ENCODE data around the gene PPIL4.

The PPIL4 gene

DNA sequence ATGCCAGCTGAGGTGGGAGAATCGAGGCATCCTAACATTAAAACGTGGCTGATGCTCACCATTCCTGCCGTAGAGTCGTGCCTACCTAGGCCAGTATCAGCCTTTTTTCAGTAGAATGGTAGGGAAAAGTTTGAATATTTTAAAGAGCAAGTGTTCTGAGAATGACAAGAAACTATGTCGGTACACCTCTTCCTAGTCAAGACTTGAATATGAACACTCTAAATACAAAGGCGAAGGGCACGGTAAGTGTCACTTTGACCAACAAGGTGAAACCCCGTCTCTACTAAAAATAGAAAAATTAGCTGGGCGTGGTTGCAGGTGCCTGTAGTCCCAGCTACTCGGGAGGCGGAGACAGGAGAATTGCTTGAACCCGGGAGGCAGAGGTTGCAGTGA lies 21.3 kb upstream of the PPIL4 start:
- no peak for DNase-seq (ENCODE audit: low read depth)
- TF ChIP-seq, protein P1, sequence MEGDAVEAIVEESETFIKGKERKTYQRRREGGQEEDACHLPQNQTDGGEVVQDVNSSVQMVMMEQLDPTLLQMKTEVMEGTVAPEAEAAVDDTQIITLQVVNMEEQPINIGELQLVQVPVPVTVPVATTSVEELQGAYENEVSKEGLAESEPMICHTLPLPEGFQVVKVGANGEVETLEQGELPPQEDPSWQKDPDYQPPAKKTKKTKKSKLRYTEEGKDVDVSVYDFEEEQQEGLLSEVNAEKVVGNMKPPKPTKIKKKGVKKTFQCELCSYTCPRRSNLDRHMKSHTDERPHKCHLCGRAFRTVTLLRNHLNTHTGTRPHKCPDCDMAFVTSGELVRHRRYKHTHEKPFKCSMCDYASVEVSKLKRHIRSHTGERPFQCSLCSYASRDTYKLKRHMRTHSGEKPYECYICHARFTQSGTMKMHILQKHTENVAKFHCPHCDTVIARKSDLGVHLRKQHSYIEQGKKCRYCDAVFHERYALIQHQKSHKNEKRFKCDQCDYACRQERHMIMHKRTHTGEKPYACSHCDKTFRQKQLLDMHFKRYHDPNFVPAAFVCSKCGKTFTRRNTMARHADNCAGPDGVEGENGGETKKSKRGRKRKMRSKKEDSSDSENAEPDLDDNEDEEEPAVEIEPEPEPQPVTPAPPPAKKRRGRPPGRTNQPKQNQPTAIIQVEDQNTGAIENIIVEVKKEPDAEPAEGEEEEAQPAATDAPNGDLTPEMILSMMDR (conservative IDR thresholded peaks at IDR 0.05; ENCODE audit: low read depth, low read length): no peak
- peak overlapping the region; percentile 87 for H3K4me3 ChIP-seq (ENCODE audit: low read length)

DNA sequence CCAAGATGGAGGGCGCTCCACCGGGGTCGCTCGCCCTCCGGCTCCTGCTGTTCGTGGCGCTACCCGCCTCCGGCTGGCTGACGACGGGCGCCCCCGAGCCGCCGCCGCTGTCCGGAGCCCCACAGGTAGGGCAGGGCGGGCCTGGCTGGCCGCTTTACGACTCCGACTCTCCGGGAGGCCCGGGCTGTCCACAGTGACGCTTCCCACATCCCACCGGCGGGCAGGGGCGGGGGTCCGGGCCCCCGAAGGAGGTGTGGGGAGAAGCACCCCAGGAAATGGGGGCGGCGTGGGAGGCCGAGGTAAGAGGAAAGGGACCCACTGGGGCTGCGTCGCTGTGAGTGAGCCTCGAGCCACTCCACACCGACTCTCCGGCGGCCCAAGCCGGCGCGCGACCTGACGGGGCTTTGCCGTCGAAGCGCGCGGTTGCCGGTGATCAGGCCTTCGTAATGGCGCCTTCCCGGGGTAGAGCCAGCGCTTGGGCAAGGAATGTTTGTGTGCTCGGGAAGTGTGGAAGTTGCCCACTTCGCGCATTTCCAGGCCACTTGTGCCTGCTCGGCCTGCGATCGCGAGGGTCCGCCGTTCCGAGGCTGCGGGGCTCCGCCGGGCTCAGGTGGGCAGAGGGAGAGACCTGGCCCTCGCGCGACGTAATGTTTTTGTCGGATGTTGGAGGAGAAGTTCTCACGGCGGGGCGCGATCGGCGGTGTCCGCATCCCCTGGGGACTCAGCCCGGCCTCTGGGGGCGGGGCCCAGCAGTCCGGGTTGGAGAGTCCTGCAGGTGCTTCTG lies 20.8 kb upstream of the PPIL4 start:
- TF ChIP-seq, protein P1 (conservative IDR thresholded peaks at IDR 0.05; ENCODE audit: low read depth, low read length): no peak
- no peak for DNase-seq (ENCODE audit: low read depth)
- H3K4me3 ChIP-seq (ENCODE audit: low read length): peak overlapping the region; percentile 87

DNA sequence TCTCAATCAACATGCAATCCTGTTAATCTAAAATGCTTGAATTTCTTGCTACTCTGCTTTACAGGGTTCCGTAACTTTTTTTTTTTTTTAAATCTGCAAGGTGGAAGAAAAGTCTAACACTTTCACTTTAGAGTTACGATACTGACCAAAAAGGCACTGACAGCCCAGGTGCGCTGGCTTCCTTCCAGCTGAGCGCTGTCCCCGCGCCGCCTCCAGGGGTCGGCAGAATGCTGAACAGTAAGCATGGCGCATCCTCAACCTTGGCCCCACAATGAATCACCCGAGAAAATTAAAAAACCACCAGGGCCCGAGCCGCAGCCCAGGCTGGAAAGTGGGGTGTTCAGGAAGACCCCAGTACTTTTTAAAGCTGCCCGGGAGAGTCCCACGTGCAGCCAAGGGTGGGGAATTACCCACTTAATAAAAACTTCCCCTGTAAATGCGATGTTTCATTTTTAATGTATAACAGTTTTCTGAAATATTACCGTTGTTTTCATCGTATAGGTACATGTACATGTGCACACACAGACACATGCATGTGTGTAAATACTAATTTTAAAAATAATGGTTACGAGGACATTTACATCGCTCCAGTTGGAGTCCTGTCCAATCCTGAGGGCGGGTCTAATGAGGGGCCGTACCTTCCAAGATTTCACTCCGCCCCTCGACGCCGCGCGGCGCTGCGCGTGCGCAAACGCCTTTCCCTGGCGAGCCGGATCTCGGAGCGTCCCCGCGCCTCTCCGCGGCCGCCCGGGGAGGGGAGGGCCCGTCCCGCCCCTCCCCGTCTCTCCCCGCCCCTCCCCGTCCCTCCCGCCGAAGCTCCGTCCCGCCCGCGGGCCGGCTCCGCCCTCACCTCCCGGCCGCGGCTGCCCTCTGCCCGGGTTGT lies 19.9 kb upstream of the PPIL4 start, which contains the start of gene GINM1:
TSS of gene GINM1 (plus strand) at position 849 of the 883 bp plus-strand sequence. CDS start 40 bp downstream, outside the sequence.
- DNase-seq (ENCODE audit: low read depth): peak; percentile 69
- peak within 1 kb of the TSS; percentile 87 for H3K4me3 ChIP-seq (ENCODE audit: low read length)

DNA sequence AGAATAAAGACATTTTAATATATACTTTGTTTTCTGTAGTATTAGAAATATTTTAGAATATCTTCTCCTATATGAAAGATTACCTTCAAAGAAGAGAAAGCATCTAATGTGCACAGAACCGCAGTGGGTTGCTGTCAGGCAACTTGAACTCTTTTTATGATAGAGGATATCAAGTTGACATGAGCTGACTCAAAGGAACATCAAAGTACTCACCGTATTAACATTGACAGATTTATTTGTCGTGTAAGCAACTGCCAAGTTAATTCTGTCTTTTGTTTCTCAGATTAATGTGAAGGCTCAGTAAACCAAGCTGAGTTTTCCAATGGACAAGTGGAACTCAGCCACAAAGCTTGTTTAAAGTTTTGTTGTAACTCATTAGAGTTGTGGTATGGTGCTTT lies 18.1 kb upstream of the PPIL4 start:
- TF ChIP-seq, protein P1 (conservative IDR thresholded peaks at IDR 0.05; ENCODE audit: low read depth, low read length): no peak
- DNase-seq (ENCODE audit: low read depth): no peak
- H3K4me3 ChIP-seq (ENCODE audit: low read length): no peak overlapping the region

More for the DNA sequence above, 19.9 kb upstream of the PPIL4 start, which contains the start of gene GINM1:
- TF ChIP-seq, protein P1 (conservative IDR thresholded peaks at IDR 0.05; ENCODE audit: low read depth, low read length): peak; percentile 76

DNA sequence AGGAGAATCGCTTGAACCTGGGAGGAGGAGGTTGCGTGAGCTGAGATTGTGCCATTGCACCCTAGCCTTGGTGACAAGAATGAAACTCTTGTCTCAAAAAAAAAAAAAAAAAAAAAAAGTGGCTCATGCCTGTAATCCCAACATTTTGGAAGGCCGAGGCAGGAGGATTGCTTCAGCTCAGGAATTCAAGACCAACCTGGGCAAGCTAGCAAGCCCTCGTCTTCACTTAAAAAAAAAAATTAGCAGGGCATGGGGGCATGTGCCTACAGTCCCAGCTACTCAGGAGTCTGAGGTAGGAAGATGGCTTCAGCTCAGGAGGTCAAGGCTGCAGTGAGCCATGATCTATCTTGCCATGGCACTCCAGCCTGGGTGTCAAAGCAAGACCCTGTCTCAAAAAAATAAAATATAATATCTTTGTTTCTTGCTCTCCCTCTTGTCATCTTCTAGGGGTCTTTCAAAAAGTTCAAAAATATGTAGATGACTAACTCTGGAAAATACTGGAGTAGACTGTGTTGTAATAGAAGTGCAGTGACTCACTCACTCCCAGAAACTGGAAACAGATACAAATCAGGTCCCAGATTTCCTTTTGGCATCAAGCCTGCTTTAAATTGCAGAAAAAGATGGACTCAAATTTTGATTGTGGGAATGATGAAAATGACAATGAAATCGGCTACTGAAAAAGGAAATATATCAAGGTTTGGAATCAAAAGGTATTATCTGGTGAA lies 17.5 kb upstream of the PPIL4 start:
- TF ChIP-seq, protein P1 (conservative IDR thresholded peaks at IDR 0.05; ENCODE audit: low read depth, low read length): no peak
- H3K4me3 ChIP-seq (ENCODE audit: low read length): no peak overlapping the region
- no peak for DNase-seq (ENCODE audit: low read depth)

DNA sequence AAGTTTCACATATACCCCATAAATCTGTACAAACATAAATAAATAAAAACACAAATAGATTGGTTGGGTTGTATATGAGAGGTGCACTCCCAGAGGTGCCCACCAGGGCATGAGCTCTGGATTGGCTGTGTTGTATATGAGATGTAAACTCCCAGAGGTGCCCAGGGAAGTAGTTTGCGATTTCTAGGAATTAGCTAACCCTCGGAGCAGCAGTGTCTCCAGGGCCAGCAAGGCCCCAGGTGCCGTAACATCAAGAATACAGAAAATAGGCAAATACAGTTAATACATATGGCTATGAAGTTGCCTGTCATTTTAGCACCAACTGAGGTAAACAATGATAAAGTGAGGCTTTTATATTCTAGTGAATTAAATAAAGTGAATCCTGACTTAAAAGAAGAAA lies 14.9 kb upstream of the PPIL4 start:
- no peak overlapping the region for H3K4me3 ChIP-seq (ENCODE audit: low read length)
- TF ChIP-seq, protein P1 (conservative IDR thresholded peaks at IDR 0.05; ENCODE audit: low read depth, low read length): peak; percentile 64
- no peak for DNase-seq (ENCODE audit: low read depth)
